Heart right ventricle (tissue), 16 donors: ENCODE data around the gene ANKRD33. TPM values are rescaled to one million over a fixed set of nuclear protein-coding genes. Genes with fewer than 3 reads are reported as not detected.

ENCODE experiments used
- ATAC-seq, 8 donors: fragments of 200-7000 bp; cut with Tn5 transposase; one replicate each; pipeline ENCODE4 v1.9.1; 2020; ENCODE audit warnings: mild to moderate bottlenecking in 8 of 8, moderate library complexity in 8 of 8, moderate number of reproducible peaks in 1 of 8
- DNase-seq, 2 donors: peaks; one replicate each; pipeline ENCODE4 v3.0.0-alpha.2; 2020
- H3K27ac ChIP-seq, 10 donors: fragments of 200-600 bp; sonication (generic) in 2 of 10; one replicate each; pipeline versions ENCODE4 v1.5.0 to v1.8.0; 2020 to 2022; ENCODE audit warnings: mild to moderate bottlenecking in 3 of 10
- H3K27me3 ChIP-seq, 7 donors: fragments of 200-600 bp; one replicate each; pipeline ENCODE4 v1.8.0; 2021 to 2022; ENCODE audit warnings: mild to moderate bottlenecking in 2 of 7
- H3K36me3 ChIP-seq, 9 donors: fragments of 200-600 bp; sonication (generic) in 1 of 9; one replicate each; pipeline versions ENCODE4 v1.5.0 to v1.8.0; 2020 to 2022; ENCODE audit warnings: mild to moderate bottlenecking in 2 of 9
- H3K4me1 ChIP-seq, 9 donors: fragments of 200-600 bp; sonication (generic) in 1 of 9; one replicate each; pipeline versions ENCODE4 v1.5.0 to v1.8.0; 2020 to 2022; ENCODE audit warnings: mild to moderate bottlenecking in 4 of 9
- H3K4me3 ChIP-seq, 10 donors: fragments of 200-600 bp; sonication (generic) in 2 of 10; one replicate each; pipeline versions ENCODE4 v1.5.0 to v1.8.0; 2020 to 2022; ENCODE audit warnings: mild to moderate bottlenecking in 7 of 10, moderate library complexity in 2 of 10
- H3K9me3 ChIP-seq, 11 donors: fragments of 200-600 bp in 10 of 11; sonication (generic) in 2 of 11; one replicate each; pipeline versions ENCODE4 v1.5.0 to v1.8.0; 2013 to 2022; ENCODE audit warnings: mild to moderate bottlenecking in 2 of 11, control low read depth in 1 of 11, moderate library complexity in 1 of 11
- CTCF ChIP-seq, 9 donors: fragments of 200-600 bp; sonication (generic) in 2 of 9; IDR thresholded peaks; one replicate each; pipeline versions ENCODE4 v1.5.0 to v1.8.0; 2021 to 2022; ENCODE audit warnings: antibody characterized with exemption in 9 of 9, mild to moderate bottlenecking in 5 of 9, moderate library complexity in 1 of 9
- WGBS, 2 donors: extraction: QIAGEN DNeasy Blood & Tissue Kit; methylation state at CpG; one replicate each; pipeline ENCODE4 v1.1.7; 2013; ENCODE audit warnings: inconsistent platforms in 1 of 2; 5-methylcytosine and 5-hydroxymethylcytosine counted together
- intact Hi-C, 10 donors: fragments of 100-400 bp; cut with DNase I; formaldehyde crosslinking; loops; one replicate each; pipeline versions ENCODE4 v1.11.1 to v1.14.2; 2022
- polyA plus RNA-seq, 2 donors: library from polyadenylated mRNA; stranded (reverse); fragments of 200-250 nt; gene quantifications; one replicate each; pipeline ENCODE4 v1.2.3, GENCODE V29; 2013
- total RNA-seq, 10 donors: library from RNA; stranded (reverse); fragmentation: NEBNext Ultra II Directional in 3 of 10; extraction: Animal tissue kit (Norgen Biotek cat#: 25700) in 3 of 10; gene quantifications; one replicate each; pipeline versions ENCODE4 v1.2.1 to v1.2.4, GENCODE V29; 2021 to 2023
- donor health status: Arrhythmogenic right ventricular cardiomyopathy.
- donor health status: ischemic (EF 13 %, LVEDD 7.1; RV severe dilation, severe dysfunction).
- donor health status: healthy with polysubstance abuse.
- donor health status: DM: no; HTN: yes; CAD: no.
- donor health status: DM: no; HTN: no; CAD: no.
- donor health status: ischemic (EF 25% LVEDD 6.9; RV normal size, moderate dysfunction).
- donor health status: ischemic (EF 25% LVEDD 5.7; RV mildly dilated, moderate dysfunction).
- donor health status: healthy.
- donor health status: DM: yes; HTN: yes; CAD: no.
- donor health status: Ischemic cardiomyopathy.
- donor health status: ischemic (EF 35%, LVEDD 5.7; RV mildly dilated, moderate dysfunction).
- donor health status: nonischemic (EF 11% LVEDD 7.7; RV severe dilation, severe dysfunction).
- donor health status: DM: yes; HTN: yes; CAD: no.
- donor health status: PGD.
- donor health status: ischemic (EF 29% LVEDD 5.4; RV normal size, mild dysfunction).
- donor health status: nonischemic (EF 23%, LVEDD 6.1; RV moderate dilation, normal function).

The ANKRD33 gene
- total and polyA plus RNA-seq, 12 donors: 0.01 TPM; not detected in 11

DNA sequence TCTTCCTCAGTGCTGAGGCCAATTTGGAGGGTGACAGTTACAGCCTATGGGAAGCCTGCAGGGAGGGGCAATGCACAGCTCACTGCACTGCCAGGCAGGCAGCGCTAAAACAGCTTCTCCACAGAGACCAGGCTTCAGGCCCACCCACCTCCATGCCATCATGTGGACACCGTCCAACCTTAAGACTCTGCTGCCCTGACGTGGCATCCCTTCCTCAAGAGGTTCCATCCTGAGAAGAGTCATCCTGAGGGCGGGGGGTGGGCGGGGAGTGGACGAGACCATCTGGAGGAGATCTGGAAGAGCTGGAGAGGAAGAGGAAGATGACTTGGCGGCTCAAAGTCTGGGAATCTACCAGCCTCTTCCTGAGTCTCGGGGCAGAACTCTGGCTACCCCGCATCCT lies 11.0 kb downstream of the ANKRD33 start:
- peak overlapping the region in 3 of 10 donors; percentile 5 to 71 (median 41) for H3K27ac ChIP-seq
- H3K4me1 ChIP-seq: peaks cover 4 to 50% (median 40%) of the 10 kb centered on the region in 9 donors
- no peaks in the 10 kb centered on the region for H3K36me3 ChIP-seq
- intact Hi-C loops: loop anchor here in 1 of 10 donors (5.0 kb wide), 1 partner anchor 83 kb away; no protein-coding TSS in a partner anchor
- no peak for TF ChIP-seq CTCF (IDR thresholded peaks at IDR 0.05)
- DNase-seq: no peak
- H3K27me3 ChIP-seq: no peaks in the 10 kb centered on the region
- H3K9me3 ChIP-seq: peaks cover 0 to 4% (median 0%) of the 10 kb centered on the region in 11 donors
- 61 to 81% methylated on average over 9 of the region's 9 CpGs for WGBS, 2 donors
- no peak overlapping the region for H3K4me3 ChIP-seq
- peak in 1 of 8 donors; percentile 21 for ATAC-seq

DNA sequence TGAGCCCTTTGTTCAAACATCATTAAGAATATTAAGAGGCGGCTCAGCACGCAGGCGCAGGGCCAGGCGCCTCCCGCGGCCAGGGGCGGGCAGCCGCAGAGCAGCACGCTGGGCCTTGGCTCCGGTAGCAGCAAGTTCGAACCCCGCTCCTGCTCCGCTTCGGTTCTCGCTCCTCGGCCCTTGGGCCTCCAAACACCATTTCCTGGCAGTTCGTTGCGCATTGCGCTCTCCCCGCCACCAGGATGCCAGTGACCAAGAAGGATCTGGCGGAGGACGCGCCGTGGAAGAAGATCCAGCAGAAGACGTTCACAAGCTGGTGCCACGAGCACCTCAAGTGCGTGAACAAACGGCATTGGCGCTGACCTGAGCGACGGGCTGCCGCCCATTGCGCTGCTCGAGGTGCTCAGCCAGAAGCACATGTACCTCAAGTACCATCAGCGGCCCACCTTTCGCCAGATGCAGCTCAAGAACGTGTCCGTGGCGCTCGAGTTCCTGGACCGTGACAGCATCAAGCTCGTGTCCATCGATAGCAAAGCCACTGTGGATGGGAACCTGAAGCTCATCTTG lies 12.5 kb downstream of the ANKRD33 start:
- Histone ChIP-seq H3K4me1 (peaks cover 4 to 56% (median 46%) of the 10 kb centered on the region in 9 donors), H3K4me3 (no peak overlapping the region), H3K27ac (no peak overlapping the region), H3K27me3 (no peaks in the 10 kb centered on the region), H3K9me3 (peaks cover 0 to 4% (median 0%) of the 10 kb centered on the region in 11 donors), H3K36me3 (no peaks in the 10 kb centered on the region)
- no peak for TF ChIP-seq CTCF (IDR thresholded peaks at IDR 0.05)
- DNase-seq: no peak
- WGBS, 2 donors: 96 to 97% methylated on average over 43 of the region's 43 CpGs
- no peak for ATAC-seq
- intact Hi-C loops: no loop called here

- peaks cover 13 to 56% (median 47%) of the 10 kb centered on the region in 9 donors for H3K4me1 ChIP-seq
- H3K27me3 ChIP-seq: peaks cover 0 to 3% (median 0%) of the 10 kb centered on the region in 7 donors
- ATAC-seq (no peak), DNase-seq (no peak)
- intact Hi-C loops: no loop called here
- no peak for TF ChIP-seq CTCF (IDR thresholded peaks at IDR 0.05)
- H3K27ac ChIP-seq: no peak overlapping the region
- H3K4me3 ChIP-seq: no peak overlapping the region
- H3K36me3 ChIP-seq: no peaks in the 10 kb centered on the region
- WGBS, 2 donors: 86 to 87% methylated on average over 14 of the region's 14 CpGs
- peaks cover 0 to 4% (median 0%) of the 10 kb centered on the region in 11 donors for H3K9me3 ChIP-seq
Observed at GRCh38 chr12:51901121-51901817, 13.4 kb downstream of the ANKRD33 start.

GRCh38 chr12:51901881-51902280 lies 14.0 kb downstream of the ANKRD33 start:
- no peak for ATAC-seq

More at GRCh38 chr12:51901881-51902280, 14.0 kb downstream of the ANKRD33 start:
- peaks cover 0 to 4% (median 0%) of the 10 kb centered on the region in 11 donors for H3K9me3 ChIP-seq
- no peaks in the 10 kb centered on the region for H3K36me3 ChIP-seq
- H3K4me1 ChIP-seq: peaks cover 17 to 56% (median 47%) of the 10 kb centered on the region in 9 donors
- no peak for DNase-seq
- no peak overlapping the region for H3K27ac ChIP-seq
- TF ChIP-seq CTCF (IDR thresholded peaks at IDR 0.05): no peak
- H3K27me3 ChIP-seq: peaks cover 0 to 9% (median 4%) of the 10 kb centered on the region in 7 donors
- intact Hi-C loops: no loop called here
- WGBS, 2 donors: 97% methylated on average over 11 of the region's 11 CpGs
- no peak overlapping the region for H3K4me3 ChIP-seq
